ENCODE results near the gene KLF11. TPM values are rescaled to one million over a fixed set of nuclear protein-coding genes. Genes with fewer than 3 reads are reported as not detected.
A peak's percentile ranks its signal among the peaks of the same experiment; 100 is the strongest.

Gene KLF11
- total and polyA plus RNA-seq, 2 experiments from 2014 or later, result 10.2 to 11.3 TPM

DNA sequence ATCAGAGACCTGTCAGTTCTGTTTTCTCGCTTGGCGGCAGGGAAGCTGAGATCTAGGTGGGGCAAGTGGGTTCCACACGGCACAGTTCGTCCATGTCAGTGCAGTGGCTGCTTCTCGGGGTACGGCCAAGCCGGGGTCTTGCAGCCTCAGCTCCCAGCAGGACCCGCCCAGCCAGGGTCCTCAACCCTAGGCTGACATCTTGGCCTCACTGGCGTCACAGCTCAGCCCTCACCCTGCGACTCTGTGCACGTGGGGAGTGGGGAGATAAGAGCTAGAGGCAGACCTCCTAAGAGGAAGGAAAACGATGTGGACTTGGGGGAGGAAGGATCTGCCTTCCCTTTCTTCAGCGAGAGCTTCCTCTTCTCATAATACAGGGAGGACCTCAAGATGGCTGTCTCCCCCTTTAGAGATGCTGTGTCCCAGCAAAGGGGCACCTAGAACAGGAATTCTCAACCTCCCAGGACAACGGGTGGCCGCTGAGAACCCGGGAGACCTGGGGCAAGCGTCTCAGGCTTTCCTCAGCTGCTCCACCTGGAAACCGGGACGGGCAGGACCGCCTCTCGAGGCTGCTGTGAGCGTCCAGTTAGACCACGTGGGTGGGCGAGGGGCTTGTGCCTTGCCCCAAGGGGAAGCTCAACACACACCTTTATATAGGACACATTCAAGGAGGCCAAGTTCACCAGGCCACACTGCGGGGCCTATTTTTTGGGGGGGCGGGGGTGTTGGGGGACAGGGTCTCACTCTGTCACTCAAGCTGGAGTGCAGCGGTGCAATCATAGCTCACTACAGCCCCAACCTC lies 23.5 kb upstream of the KLF11 start:
- no peaks in the 10 kb centered on the region for H3K27me3 ChIP-seq
- H4K20me1 ChIP-seq (ENCODE audit: insufficient read depth, poor library complexity, severe bottlenecking), result no peaks in the 10 kb centered on the region
- no peaks in the 10 kb centered on the region for H3K9me2 ChIP-seq (replicated peaks; ENCODE audit: insufficient read depth)
- TF ChIP-seq, protein P1, sequence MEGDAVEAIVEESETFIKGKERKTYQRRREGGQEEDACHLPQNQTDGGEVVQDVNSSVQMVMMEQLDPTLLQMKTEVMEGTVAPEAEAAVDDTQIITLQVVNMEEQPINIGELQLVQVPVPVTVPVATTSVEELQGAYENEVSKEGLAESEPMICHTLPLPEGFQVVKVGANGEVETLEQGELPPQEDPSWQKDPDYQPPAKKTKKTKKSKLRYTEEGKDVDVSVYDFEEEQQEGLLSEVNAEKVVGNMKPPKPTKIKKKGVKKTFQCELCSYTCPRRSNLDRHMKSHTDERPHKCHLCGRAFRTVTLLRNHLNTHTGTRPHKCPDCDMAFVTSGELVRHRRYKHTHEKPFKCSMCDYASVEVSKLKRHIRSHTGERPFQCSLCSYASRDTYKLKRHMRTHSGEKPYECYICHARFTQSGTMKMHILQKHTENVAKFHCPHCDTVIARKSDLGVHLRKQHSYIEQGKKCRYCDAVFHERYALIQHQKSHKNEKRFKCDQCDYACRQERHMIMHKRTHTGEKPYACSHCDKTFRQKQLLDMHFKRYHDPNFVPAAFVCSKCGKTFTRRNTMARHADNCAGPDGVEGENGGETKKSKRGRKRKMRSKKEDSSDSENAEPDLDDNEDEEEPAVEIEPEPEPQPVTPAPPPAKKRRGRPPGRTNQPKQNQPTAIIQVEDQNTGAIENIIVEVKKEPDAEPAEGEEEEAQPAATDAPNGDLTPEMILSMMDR (IDR thresholded peaks at IDR 0.05; ENCODE audit: poor library complexity), result no peak
- no peak for TF ChIP-seq EZH2phosphoT487 (IDR thresholded peaks at IDR 0.05; ENCODE audit: low read depth, severe bottlenecking, unreplicated experiment)
- no peak for TF ChIP-seq EZH2 (IDR thresholded peaks at IDR 0.05; ENCODE audit: borderline replicate concordance)
- WGBS (ENCODE audit: low lambda C conversion rate, missing lambda C conversion rate), result 84% methylated on average over 25 of the region's 27 CpGs
- no peaks in the 10 kb centered on the region for H3K36me3 ChIP-seq (replicated peaks; ENCODE audit: insufficient read depth, low read depth)
- H3K4me3 ChIP-seq, result no peak overlapping the region
- no peaks in the 10 kb centered on the region for H3K4me1 ChIP-seq (ENCODE audit: insufficient read depth)
- H2AFZ ChIP-seq, result no peak overlapping the region
- no peaks in the 10 kb centered on the region for H3K9me3 ChIP-seq (ENCODE audit: low read depth)
- H3K4me2 ChIP-seq, result no peak overlapping the region
- no peak for DNase-seq (ENCODE audit: low spot score)
- no peaks in the 10 kb centered on the region for H3K79me2 ChIP-seq
- no peak overlapping the region for H3K27ac ChIP-seq

DNA sequence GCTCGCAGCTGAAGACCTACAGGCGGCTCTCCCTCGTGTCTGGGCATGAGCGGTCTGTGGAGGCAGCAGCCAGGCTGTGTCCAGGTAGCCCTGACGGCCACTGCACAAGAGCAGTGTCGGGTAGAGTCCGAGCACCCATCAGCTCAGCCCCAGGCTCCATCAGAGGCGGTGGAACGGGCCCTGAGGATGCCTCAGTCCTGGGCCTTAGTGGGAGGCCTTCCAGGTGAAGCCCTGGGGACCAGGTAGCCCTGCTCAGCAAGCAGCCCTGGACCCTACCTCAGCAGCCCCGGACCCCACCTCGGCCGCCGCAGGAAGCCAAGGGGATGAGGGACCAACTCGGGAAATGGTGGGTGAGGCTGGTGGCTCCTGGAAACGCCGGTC lies 21.3 kb upstream of the KLF11 start:
- H3K4me3 ChIP-seq, result no peak overlapping the region
- no peak overlapping the region for H2AFZ ChIP-seq
- 89% methylated on average over 15 of the region's 16 CpGs for WGBS (ENCODE audit: low lambda C conversion rate, missing lambda C conversion rate)

DNA sequence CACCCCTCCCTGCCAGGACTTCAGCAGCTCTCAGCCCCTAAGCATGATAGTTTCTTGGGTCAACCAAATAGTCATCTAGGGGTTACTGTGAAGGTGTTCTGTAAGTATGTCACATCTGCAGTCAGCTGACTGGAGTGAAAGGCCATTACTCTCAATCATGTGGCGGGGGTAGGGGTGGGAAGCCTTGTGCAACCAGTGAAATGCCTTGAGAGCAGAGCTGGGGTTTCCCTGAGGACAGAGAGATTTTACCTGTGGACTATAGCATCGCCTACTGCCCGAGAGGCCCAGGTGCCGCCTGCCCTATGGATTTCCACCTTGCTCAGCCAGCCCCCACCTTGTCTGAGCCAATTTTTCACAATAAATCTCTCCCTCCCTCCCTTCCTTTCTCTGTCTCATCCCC lies 20.9 kb upstream of the KLF11 start:
- Histone ChIP-seq H3K79me2 (no peaks in the 10 kb centered on the region), H3K4me3 (no peak overlapping the region), H3K27ac (no peak overlapping the region), H3K9me2 (replicated peaks; ENCODE audit: insufficient read depth) (no peaks in the 10 kb centered on the region), H3K4me1 (ENCODE audit: insufficient read depth) (no peaks in the 10 kb centered on the region), H3K4me2 (no peak overlapping the region), H3K27me3 (no peaks in the 10 kb centered on the region), H4K20me1 (ENCODE audit: insufficient read depth, poor library complexity, severe bottlenecking) (no peaks in the 10 kb centered on the region), H3K36me3 (replicated peaks; ENCODE audit: insufficient read depth, low read depth) (no peaks in the 10 kb centered on the region), H3K9me3 (ENCODE audit: low read depth) (no peaks in the 10 kb centered on the region), H2AFZ (no peak overlapping the region)
- DNase-seq (ENCODE audit: low spot score), result peak; percentile 43
- WGBS (ENCODE audit: low lambda C conversion rate, missing lambda C conversion rate), result 89% methylated on average over 4 of the region's 4 CpGs
- TF ChIP-seq, protein P1 (IDR thresholded peaks at IDR 0.05; ENCODE audit: poor library complexity), result peak; percentile 8
- TF ChIP-seq EZH2phosphoT487 (IDR thresholded peaks at IDR 0.05; ENCODE audit: low read depth, severe bottlenecking, unreplicated experiment), result no peak

More for the DNA sequence above, 21.3 kb upstream of the KLF11 start:
- Histone ChIP-seq H3K9me3 (ENCODE audit: low read depth) (no peaks in the 10 kb centered on the region), H3K4me1 (ENCODE audit: insufficient read depth) (no peaks in the 10 kb centered on the region), H3K36me3 (replicated peaks; ENCODE audit: insufficient read depth, low read depth) (no peaks in the 10 kb centered on the region), H3K27me3 (no peaks in the 10 kb centered on the region), H3K27ac (no peak overlapping the region), H3K79me2 (no peaks in the 10 kb centered on the region), H4K20me1 (ENCODE audit: insufficient read depth, poor library complexity, severe bottlenecking) (no peaks in the 10 kb centered on the region), H3K4me2 (no peak overlapping the region), H3K9me2 (replicated peaks; ENCODE audit: insufficient read depth) (no peaks in the 10 kb centered on the region)
- no peak for DNase-seq (ENCODE audit: low spot score)
- TF ChIP-seq, protein P1 (IDR thresholded peaks at IDR 0.05; ENCODE audit: poor library complexity), result no peak
- no peak for TF ChIP-seq EZH2phosphoT487 (IDR thresholded peaks at IDR 0.05; ENCODE audit: low read depth, severe bottlenecking, unreplicated experiment)
- no peak for TF ChIP-seq EZH2 (IDR thresholded peaks at IDR 0.05; ENCODE audit: borderline replicate concordance)

Data from hepatocyte (in vitro differentiated cells).